Measurements from ENCODE around the gene GOLGA8B. TPM values are rescaled to one million over a fixed set of nuclear protein-coding genes. Genes with fewer than 3 reads are reported as not detected.

The GOLGA8B gene
- total RNA-seq, 3 donors from 2014 or later: 17.2 to 75.3 (median 22.7) TPM

GRCh38 chr15:34620814-34621213 is 37.4 kb upstream of the GOLGA8B start:
- Histone ChIP-seq H3K4me1 (ENCODE audit: low read depth) (no peaks in the 10 kb centered on the region), H3K36me3 (ENCODE audit: low read depth) (no peaks in the 10 kb centered on the region), H3K9me3 (no peaks in the 10 kb centered on the region), H3K4me3 (no peak overlapping the region)
- ATAC-seq (no peak), DNase-seq (no peak)
- TF ChIP-seq, protein P1, sequence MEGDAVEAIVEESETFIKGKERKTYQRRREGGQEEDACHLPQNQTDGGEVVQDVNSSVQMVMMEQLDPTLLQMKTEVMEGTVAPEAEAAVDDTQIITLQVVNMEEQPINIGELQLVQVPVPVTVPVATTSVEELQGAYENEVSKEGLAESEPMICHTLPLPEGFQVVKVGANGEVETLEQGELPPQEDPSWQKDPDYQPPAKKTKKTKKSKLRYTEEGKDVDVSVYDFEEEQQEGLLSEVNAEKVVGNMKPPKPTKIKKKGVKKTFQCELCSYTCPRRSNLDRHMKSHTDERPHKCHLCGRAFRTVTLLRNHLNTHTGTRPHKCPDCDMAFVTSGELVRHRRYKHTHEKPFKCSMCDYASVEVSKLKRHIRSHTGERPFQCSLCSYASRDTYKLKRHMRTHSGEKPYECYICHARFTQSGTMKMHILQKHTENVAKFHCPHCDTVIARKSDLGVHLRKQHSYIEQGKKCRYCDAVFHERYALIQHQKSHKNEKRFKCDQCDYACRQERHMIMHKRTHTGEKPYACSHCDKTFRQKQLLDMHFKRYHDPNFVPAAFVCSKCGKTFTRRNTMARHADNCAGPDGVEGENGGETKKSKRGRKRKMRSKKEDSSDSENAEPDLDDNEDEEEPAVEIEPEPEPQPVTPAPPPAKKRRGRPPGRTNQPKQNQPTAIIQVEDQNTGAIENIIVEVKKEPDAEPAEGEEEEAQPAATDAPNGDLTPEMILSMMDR (IDR thresholded peaks at IDR 0.05): no peak
- intact Hi-C loops (cut with DNase I, micrococcal nuclease): loop anchor here in 1 of 2 donors (10.0 kb wide), 1 partner anchor 294 kb away; no protein-coding TSS in a partner anchor

DNA sequence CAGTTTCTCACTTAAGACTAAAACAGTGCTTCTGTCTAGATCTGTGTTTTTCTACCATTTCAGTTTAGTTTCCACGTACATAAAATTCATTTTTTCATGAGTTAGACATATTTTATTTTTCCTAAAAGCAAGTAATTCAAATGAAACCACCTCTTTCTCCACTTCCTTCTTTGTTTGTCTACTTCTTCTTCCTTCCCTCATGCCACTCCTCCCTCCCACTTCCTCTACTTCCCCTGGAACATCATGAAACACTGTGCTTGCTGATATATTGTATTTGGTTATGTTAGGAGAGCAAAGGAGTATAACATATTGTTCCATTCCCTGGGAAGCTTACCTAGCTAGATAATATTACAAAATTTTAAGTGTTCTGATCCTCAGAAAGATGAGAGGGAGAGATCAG is 36.7 kb upstream of the GOLGA8B start:
- Histone ChIP-seq H3K9me3 (no peaks in the 10 kb centered on the region), H3K4me1 (ENCODE audit: low read depth) (no peaks in the 10 kb centered on the region), H3K36me3 (ENCODE audit: low read depth) (no peaks in the 10 kb centered on the region), H3K4me3 (no peak overlapping the region)
- intact Hi-C loops (cut with DNase I, micrococcal nuclease): loop anchor here in 1 of 2 donors (10.0 kb wide), 1 partner anchor 295 kb away; no protein-coding TSS in a partner anchor
- DNase-seq: no peak
- no peak for ATAC-seq
- TF ChIP-seq, protein P1 (IDR thresholded peaks at IDR 0.05): no peak

GRCh38 chr15:34619151-34619550 is 35.7 kb upstream of the GOLGA8B start:
- DNase-seq (no peak), ATAC-seq (no peak)
- intact Hi-C loops (cut with DNase I, micrococcal nuclease): no loop called here
- no peaks in the 10 kb centered on the region for H3K36me3 ChIP-seq (ENCODE audit: low read depth)
- H3K4me3 ChIP-seq: no peak overlapping the region
- no peaks in the 10 kb centered on the region for H3K4me1 ChIP-seq (ENCODE audit: low read depth)
- H3K9me3 ChIP-seq: no peaks in the 10 kb centered on the region
- TF ChIP-seq, protein P1 (IDR thresholded peaks at IDR 0.05): no peak

GRCh38 chr15:34618073-34618472 is 34.6 kb upstream of the GOLGA8B start:
- no peaks in the 10 kb centered on the region for H3K9me3 ChIP-seq
- TF ChIP-seq, protein P1 (IDR thresholded peaks at IDR 0.05): no peak
- H3K4me1 ChIP-seq (ENCODE audit: low read depth): no peaks in the 10 kb centered on the region
- no peak overlapping the region for H3K4me3 ChIP-seq
- no peak for ATAC-seq
- intact Hi-C loops (cut with DNase I, micrococcal nuclease): no loop called here
- DNase-seq: no peak
- H3K36me3 ChIP-seq (ENCODE audit: low read depth): no peaks in the 10 kb centered on the region

DNA sequence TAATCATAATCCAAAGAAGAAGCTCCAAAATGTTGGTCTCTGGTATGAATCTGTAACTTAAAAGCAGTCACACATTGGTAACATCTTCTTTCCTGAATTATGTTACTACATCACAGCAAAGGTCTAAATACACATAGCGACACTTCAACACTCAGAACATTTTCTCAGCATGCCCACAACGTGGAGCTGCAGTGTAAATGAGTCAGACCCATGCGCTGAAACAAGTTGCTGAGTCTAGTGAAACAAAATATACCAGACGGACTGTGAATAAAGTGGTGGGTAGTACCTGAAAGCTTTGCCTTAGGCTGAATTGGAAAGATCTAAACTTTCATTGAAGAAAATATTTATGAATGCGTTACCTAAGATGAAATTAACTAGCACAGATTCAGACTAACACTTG is 33.2 kb upstream of the GOLGA8B start:
- TF ChIP-seq, protein P1 (IDR thresholded peaks at IDR 0.05): no peak

DNA sequence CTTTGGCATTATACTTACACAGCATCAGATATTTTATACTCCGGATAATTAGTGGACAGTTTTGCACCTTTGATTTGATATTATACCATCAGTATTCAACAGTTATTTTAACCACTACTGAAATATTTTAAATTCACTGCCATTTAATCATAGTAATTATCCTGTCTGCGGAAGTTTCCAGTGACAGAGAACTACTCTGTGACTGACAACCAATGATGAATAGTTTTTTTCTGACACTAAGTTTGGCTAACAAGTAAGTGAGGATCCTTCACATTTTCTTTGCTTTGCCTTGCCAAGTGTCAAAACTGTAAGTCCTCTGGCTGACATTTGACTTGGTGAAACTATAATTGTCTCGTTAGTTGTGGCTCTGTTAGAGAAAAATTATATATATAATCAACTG is 30.5 kb upstream of the GOLGA8B start:
- Histone ChIP-seq H3K36me3 (ENCODE audit: low read depth) (no peaks in the 10 kb centered on the region), H3K9me3 (no peaks in the 10 kb centered on the region), H3K4me1 (ENCODE audit: low read depth) (no peaks in the 10 kb centered on the region), H3K4me3 (no peak overlapping the region)
- TF ChIP-seq, protein P1 (IDR thresholded peaks at IDR 0.05): no peak
- no peak for DNase-seq
- intact Hi-C loops (cut with DNase I, micrococcal nuclease): no loop called here
- ATAC-seq: no peak

More for the DNA sequence above, 33.2 kb upstream of the GOLGA8B start:
- Histone ChIP-seq H3K36me3 (ENCODE audit: low read depth) (no peaks in the 10 kb centered on the region), H3K9me3 (no peaks in the 10 kb centered on the region), H3K4me1 (ENCODE audit: low read depth) (no peaks in the 10 kb centered on the region), H3K4me3 (no peak overlapping the region)
- intact Hi-C loops (cut with DNase I, micrococcal nuclease): no loop called here
- ATAC-seq (no peak), DNase-seq (no peak)
